Dedifferentiated amniotic fluid mesenchymal stem cell (primary cell): ENCODE data around the gene UNC5A.

Experiments
- DNase-seq: peaks from one replicate; pipeline ENCODE4 v3.0.0-alpha.2; 2016; ENCODE audit errors: extremely low spot score

Gene UNC5A

GRCh38 chr5:176810081-176810597 is at the start of gene UNC5A:
TSS of gene UNC5A (plus strand) at chr5:176810559. CDS start at chr5:176810751, 192 bp downstream.
- no peak for DNase-seq

GRCh38 chr5:176761755-176762154 is 48.6 kb upstream of the UNC5A start:
- no peak for DNase-seq

- no peak for DNase-seq
Measured at GRCh38 chr5:176762489-176762888, 47.9 kb upstream of the UNC5A start.

- DNase-seq, result no peak
Measured at GRCh38 chr5:176765687-176766086, 44.7 kb upstream of the UNC5A start.

- DNase-seq, result no peak
Measured at GRCh38 chr5:176768174-176768970, 42.0 kb upstream of the UNC5A start.

- no peak for DNase-seq
Measured at GRCh38 chr5:176769911-176770310, 40.4 kb upstream of the UNC5A start.

- no peak for DNase-seq
Measured at GRCh38 chr5:176770431-176770830, 39.9 kb upstream of the UNC5A start.

- DNase-seq, result no peak
Measured at GRCh38 chr5:176771102-176771845, 39.1 kb upstream of the UNC5A start.

GRCh38 chr5:176772271-176773210 is 37.8 kb upstream of the UNC5A start:
- DNase-seq, result no peak

GRCh38 chr5:176773408-176774035 is 36.8 kb upstream of the UNC5A start:
- DNase-seq, result no peak

- no peak for DNase-seq
Measured at GRCh38 chr5:176774216-176775171, 35.9 kb upstream of the UNC5A start.

GRCh38 chr5:176775409-176775808 is 35.0 kb upstream of the UNC5A start:
- DNase-seq, result no peak

GRCh38 chr5:176776141-176776865 is 34.1 kb upstream of the UNC5A start:
- no peak for DNase-seq

GRCh38 chr5:176776916-176777315 is 33.4 kb upstream of the UNC5A start:
- no peak for DNase-seq

GRCh38 chr5:176778921-176779465 is 31.4 kb upstream of the UNC5A start:
- DNase-seq, result no peak

- DNase-seq, result no peak
Measured at GRCh38 chr5:176779537-176779936, 30.8 kb upstream of the UNC5A start.

- no peak for DNase-seq
Measured at GRCh38 chr5:176780176-176781053, 29.9 kb upstream of the UNC5A start.

GRCh38 chr5:176781054-176781375 is 29.3 kb upstream of the UNC5A start:
- DNase-seq, result no peak
